GM23338 (cell line): ENCODE measurements around the gene ZNF275. TPM values are rescaled to one million over a fixed set of nuclear protein-coding genes. Genes with fewer than 3 reads are reported as not detected.

Experiments used
- ATAC-seq: fragments of 200-7000 bp; cut with Tn5 transposase; 3 replicates; pipeline ENCODE4 v1.9.1; 2020
- DNase-seq: peaks from one replicate; pipeline ENCODE4 v3.0.0-alpha.2; 2015; ENCODE audit warnings: low spot score
- H2AFZ ChIP-seq: fragments of 200-600 bp; sonication (generic); 2 replicates; pipeline ENCODE4 v1.8.0; 2016; ENCODE audit warnings: antibody characterized with exemption, mild to moderate bottlenecking, moderate library complexity
- H3F3A ChIP-seq: fragments of 200-600 bp; sonication (generic); replicated peaks from 2 replicates; pipeline ENCODE4 v1.8.0; 2017; ENCODE audit warnings: antibody characterized with exemption, mixed run types, low read depth
- H3K27ac ChIP-seq: fragments of 200-600 bp; sonication (generic); 2 replicates; pipeline ENCODE4 v1.6.1; 2016; ENCODE audit warnings: low read depth
- H3K27me3 ChIP-seq: fragments of 200-600 bp; sonication (generic); 2 replicates; pipeline ENCODE4 v1.8.0; 2016; ENCODE audit warnings: mild to moderate bottlenecking, mixed run types, moderate library complexity; ENCODE audit not compliant: insufficient read depth
- H3K36me3 ChIP-seq: fragments of 200-600 bp; sonication (generic); 2 replicates; pipeline ENCODE4 v1.8.0; 2016; ENCODE audit warnings: mild to moderate bottlenecking; ENCODE audit not compliant: insufficient read depth
- H3K4me1 ChIP-seq: fragments of 200-600 bp; sonication (generic); 2 replicates; pipeline ENCODE4 v1.8.0; 2016; ENCODE audit warnings: mild to moderate bottlenecking, moderate library complexity; ENCODE audit not compliant: insufficient read depth
- H3K4me2 ChIP-seq: fragments of 200-600 bp; sonication (generic); 2 replicates; pipeline ENCODE4 v1.7.1; 2017; ENCODE audit warnings: mixed run types
- H3K4me3 ChIP-seq: fragments of 200-600 bp; sonication (generic); 2 replicates; pipeline ENCODE4 v1.6.1; 2016; ENCODE audit warnings: mixed run types
- H3K79me2 ChIP-seq: fragments of 200-600 bp; sonication (generic); replicated peaks from 2 replicates; pipeline ENCODE4 v1.8.0; 2017; ENCODE audit warnings: mild to moderate bottlenecking; ENCODE audit not compliant: insufficient read depth
- H3K9me2 ChIP-seq: fragments of 200-600 bp; sonication (generic); 2 replicates; pipeline ENCODE4 v1.8.0; 2017; ENCODE audit not compliant: insufficient read depth
- H4K20me1 ChIP-seq: fragments of 200-600 bp; sonication (generic); replicated peaks from 2 replicates; pipeline ENCODE4 v1.8.0; 2017; ENCODE audit warnings: mild to moderate bottlenecking; ENCODE audit not compliant: insufficient read depth
- H3K27ac Mint-ChIP-seq: 2 replicates; pipeline ENCODE4 v1.8.0; 2020; ENCODE audit warnings: inconsistent platforms, mild to moderate bottlenecking, moderate library complexity, mixed read lengths
- H3K27me3 Mint-ChIP-seq: 3 replicates; pipeline ENCODE4 v1.8.0; 2022; ENCODE audit warnings: low read depth, mild to moderate bottlenecking, moderate library complexity, mixed read lengths, inconsistent platforms; ENCODE audit not compliant: insufficient read depth, poor library complexity
- H3K36me3 Mint-ChIP-seq: 3 replicates; pipeline ENCODE4 v1.8.0; 2021; ENCODE audit warnings: low read depth, mild to moderate bottlenecking, inconsistent platforms, moderate library complexity, mixed read lengths
- H3K4me1 Mint-ChIP-seq: 3 replicates; pipeline ENCODE4 v1.8.0; 2020; ENCODE audit warnings: mild to moderate bottlenecking, inconsistent platforms, mixed read lengths
- H3K4me3 Mint-ChIP-seq: 3 replicates; pipeline ENCODE4 v1.8.0; 2021; ENCODE audit warnings: moderate library complexity, mild to moderate bottlenecking, inconsistent platforms, mixed read lengths
- H3K9me3 Mint-ChIP-seq: 3 replicates; pipeline ENCODE4 v1.8.0; 2020; ENCODE audit warnings: moderate library complexity, mild to moderate bottlenecking, inconsistent platforms, mixed read lengths
- CREB1 ChIP-seq: fragments of 250-450 bp; sonication (Bioruptor Pico); IDR thresholded peaks from 2 replicates; pipeline ENCODE4 v1.5.0; 2020; ENCODE audit warnings: low read depth, mild to moderate bottlenecking, moderate library complexity
- EZH2 ChIP-seq: fragments of 200-600 bp; sonication (generic); IDR thresholded peaks from one replicate; pipeline ENCODE4 v1.8.0; 2017; ENCODE audit warnings: antibody characterized with exemption, mild to moderate bottlenecking, low read depth; ENCODE audit not compliant: unreplicated experiment
- EZH2phosphoT487 ChIP-seq: fragments of 200-600 bp; sonication (generic); IDR thresholded peaks from one replicate; pipeline ENCODE4 v1.8.1; 2018; ENCODE audit warnings: antibody characterized with exemption; ENCODE audit not compliant: unreplicated experiment
- NANOG ChIP-seq: IDR thresholded peaks from 2 replicates; pipeline ENCODE4 v1.6.1; 2016; ENCODE audit warnings: antibody characterized with exemption, borderline replicate concordance
- POLR2AphosphoS5 ChIP-seq: IDR thresholded peaks from 2 replicates; pipeline ENCODE4 v1.6.1; 2016; ENCODE audit warnings: antibody characterized with exemption, low read depth
- STAT1 ChIP-seq: IDR thresholded peaks from one replicate; pipeline ENCODE4 v1.6.1; 2016; ENCODE audit warnings: antibody characterized with exemption; ENCODE audit not compliant: unreplicated experiment
- ZNF114 ChIP-seq: fragments of 250-450 bp; sonication (Bioruptor Pico); IDR thresholded peaks from 2 replicates; pipeline ENCODE4 v1.5.0; 2020; ENCODE audit warnings: mild to moderate bottlenecking, moderate library complexity
- ZNF331 ChIP-seq: fragments of 250-450 bp; sonication (Bioruptor Pico); IDR thresholded peaks from 2 replicates; pipeline ENCODE4 v1.5.0; 2020; ENCODE audit warnings: low read depth, mild to moderate bottlenecking, moderate library complexity
- polyA plus RNA-seq: library from polyadenylated mRNA; unstranded; fragments of >200 nt; fragmentation: Nextera tagmentation; extraction: Ambion mirVana; gene quantifications from 2 replicates; pipeline ENCODE4 v1.2.1, GENCODE V29; 2016
- total RNA-seq: library from RNA; depleted of rRNA; stranded (reverse); fragments of >200 nt; shearing (Covaris generic); gene quantifications from 2 replicates; pipeline ENCODE4 v1.2.3, GENCODE V29; 2014
- TF ChIP-seq, protein P1 (sequence below), 2 experiments: fragments of 200-600 bp in 1 of 2; sonication (generic) in 1 of 2; conservative IDR thresholded peaks; 2 replicates each; pipeline versions ENCODE4 v1.5.1 to v1.6.1; 2016 to 2017; ENCODE audit warnings: antibody characterized with exemption in 2 of 2, low read depth in 2 of 2, mild to moderate bottlenecking in 2 of 2, moderate library complexity in 1 of 2
- TF ChIP-seq, protein P2 (sequence below): IDR thresholded peaks from 2 replicates; pipeline ENCODE4 v1.6.1; 2016; ENCODE audit warnings: antibody characterized with exemption

Gene ZNF275
- total and polyA plus RNA-seq, 2 experiments from 2014 or later = 3.2 to 12.3 TPM

DNA sequence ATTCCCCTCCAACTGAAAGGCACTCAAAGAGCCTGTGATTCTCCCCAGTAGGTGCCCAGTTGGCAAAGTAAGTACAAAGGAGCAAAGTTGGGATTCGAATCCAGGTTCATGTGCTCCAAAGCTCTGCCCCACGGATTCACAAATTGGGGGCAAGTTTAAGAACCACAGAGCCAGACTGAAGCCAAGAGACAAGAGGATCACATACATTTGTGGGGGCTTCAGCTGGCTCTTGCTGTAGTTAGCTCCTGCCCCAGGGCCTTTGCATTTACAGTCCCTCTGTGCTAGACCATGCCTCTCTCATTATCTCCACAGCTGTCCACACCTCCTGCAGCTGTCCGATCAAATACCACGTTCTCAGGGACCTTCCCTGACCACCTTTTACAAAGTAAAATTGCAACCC, 31.2 kb upstream of the ZNF275 start (continued):
- TF ChIP-seq ZNF114 = no peak
- TF ChIP-seq ZNF331 = no peak
- no peak for TF ChIP-seq STAT1
- no peak for TF ChIP-seq EZH2phosphoT487

DNA sequence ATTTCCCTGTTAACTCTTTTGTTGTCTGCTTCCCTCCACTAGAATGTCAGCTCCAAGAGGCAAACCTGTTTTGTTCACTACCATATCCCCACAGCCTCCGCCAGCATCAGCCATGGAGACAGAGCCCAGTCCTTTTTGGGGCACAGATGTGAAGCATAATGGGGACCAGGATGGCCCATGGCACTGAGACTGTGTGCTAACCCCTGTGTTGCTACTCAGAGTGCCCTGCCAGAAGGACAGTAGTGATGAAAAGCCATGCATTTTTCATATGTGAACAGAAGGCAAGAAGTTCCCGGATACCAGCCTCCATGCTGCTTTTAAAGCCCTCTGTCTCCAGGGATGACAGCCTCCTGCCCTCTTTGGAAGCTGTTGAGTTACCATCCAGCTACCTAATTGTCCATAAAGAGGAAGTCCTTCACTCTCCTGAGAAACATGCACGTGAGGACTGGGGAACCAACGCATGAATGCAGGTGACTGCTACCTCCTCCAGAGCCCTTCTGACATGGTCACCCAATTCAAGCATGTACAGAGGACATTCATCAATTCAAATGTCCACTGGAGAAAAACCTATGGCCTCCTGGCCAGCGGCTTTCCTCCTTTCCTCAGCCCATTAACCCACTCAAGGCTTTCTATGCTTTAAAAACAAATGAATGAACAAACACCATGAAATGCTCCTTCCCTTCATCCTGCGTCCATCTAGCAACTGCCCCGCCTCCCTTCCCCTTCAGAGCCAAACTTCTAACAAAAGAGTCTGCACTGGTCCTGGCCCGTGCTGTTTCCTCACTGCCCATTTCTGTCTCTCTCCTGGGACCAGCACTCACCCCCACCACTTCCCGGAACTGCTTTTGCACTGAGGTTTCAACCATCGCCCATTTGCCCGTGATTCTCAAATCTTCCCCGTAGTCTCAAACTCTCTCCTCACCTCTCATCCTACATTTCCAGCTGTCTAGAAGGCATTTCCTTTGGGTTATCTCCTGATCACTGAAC, 30.4 kb upstream of the ZNF275 start:
- Mint-ChIP-seq H3K9me3 (no peaks in the 10 kb centered on the region), H3K4me3 (no peak overlapping the region), H3K36me3 (no peaks in the 10 kb centered on the region), H3K27me3 (peaks cover 3% of the 10 kb centered on the region), H3K4me1 (no peaks in the 10 kb centered on the region), H3K27ac (no peak overlapping the region)
- no peak for TF ChIP-seq POLR2AphosphoS5
- TF ChIP-seq ZNF331 = no peak
- H3K4me2 ChIP-seq = no peak overlapping the region
- no peak overlapping the region for H3K4me3 ChIP-seq
- H3K36me3 ChIP-seq = no peaks in the 10 kb centered on the region
- no peak for ATAC-seq
- DNase-seq = no peak
- H2AFZ ChIP-seq = no peak overlapping the region
- no peak overlapping the region for H3K27ac ChIP-seq
- H3K4me1 ChIP-seq = no peaks in the 10 kb centered on the region
- no peaks in the 10 kb centered on the region for H4K20me1 ChIP-seq
- H3K27me3 ChIP-seq = no peaks in the 10 kb centered on the region
- H3K79me2 ChIP-seq = no peaks in the 10 kb centered on the region
- no peaks in the 10 kb centered on the region for H3K9me2 ChIP-seq
- H3F3A ChIP-seq = no peaks in the 10 kb centered on the region

DNA sequence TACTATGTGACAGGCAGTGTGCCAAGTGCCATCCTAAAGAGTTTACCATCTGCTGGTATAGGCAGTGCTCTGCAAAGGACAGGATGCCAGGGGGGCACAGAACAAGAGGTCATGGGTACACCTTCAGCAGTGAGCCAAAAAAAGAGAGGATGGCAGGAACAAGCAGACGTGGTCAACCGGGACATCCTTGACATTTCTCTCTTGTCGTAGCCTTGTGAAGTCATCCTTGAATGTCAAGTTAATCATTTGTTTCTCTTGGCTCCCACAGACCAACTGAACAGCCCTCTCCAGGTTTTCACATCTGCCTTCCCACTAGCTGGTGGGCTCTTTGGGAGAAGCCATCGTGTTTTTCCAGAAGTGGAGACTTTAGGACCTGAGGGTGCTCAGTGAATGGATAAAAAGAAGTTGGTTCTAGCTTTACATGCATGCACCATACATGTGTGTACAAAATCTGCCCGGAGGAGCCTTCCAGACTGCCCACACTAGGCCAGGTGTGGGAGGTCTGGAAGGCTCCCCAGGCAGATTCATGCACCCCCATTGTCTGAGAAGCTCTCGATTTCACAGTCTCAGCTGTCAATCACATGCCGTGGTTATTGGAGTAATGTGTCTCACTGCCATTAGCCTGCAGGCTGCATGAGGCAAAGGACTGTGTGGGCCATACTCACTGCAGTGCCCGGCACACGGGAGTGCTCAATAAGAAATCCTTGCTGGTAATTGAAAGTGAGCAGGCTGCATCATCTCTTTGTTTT, 28.8 kb upstream of the ZNF275 start:
- no peak overlapping the region for H3K27ac ChIP-seq
- H3K27me3 ChIP-seq = no peaks in the 10 kb centered on the region
- H3K36me3 ChIP-seq = no peaks in the 10 kb centered on the region
- H3K9me2 ChIP-seq = no peaks in the 10 kb centered on the region
- H3K4me3 ChIP-seq = no peak overlapping the region
- Mint-ChIP-seq H3K27ac (no peak overlapping the region), H3K4me3 (no peak overlapping the region), H3K27me3 (peaks cover 3% of the 10 kb centered on the region), H3K36me3 (no peaks in the 10 kb centered on the region), H3K4me1 (no peaks in the 10 kb centered on the region), H3K9me3 (no peaks in the 10 kb centered on the region)
- ATAC-seq (no peak), DNase-seq (no peak)
- no peaks in the 10 kb centered on the region for H4K20me1 ChIP-seq
- H3F3A ChIP-seq = no peaks in the 10 kb centered on the region
- H2AFZ ChIP-seq = no peak overlapping the region
- H3K4me2 ChIP-seq = no peak overlapping the region
- H3K79me2 ChIP-seq = no peaks in the 10 kb centered on the region
- no peaks in the 10 kb centered on the region for H3K4me1 ChIP-seq
- no peak for TF ChIP-seq CREB1 (CRISPR knock-in tag)
- no peak for TF ChIP-seq NANOG
- TF ChIP-seq ZNF331 = no peak
- TF ChIP-seq, protein P1, sequence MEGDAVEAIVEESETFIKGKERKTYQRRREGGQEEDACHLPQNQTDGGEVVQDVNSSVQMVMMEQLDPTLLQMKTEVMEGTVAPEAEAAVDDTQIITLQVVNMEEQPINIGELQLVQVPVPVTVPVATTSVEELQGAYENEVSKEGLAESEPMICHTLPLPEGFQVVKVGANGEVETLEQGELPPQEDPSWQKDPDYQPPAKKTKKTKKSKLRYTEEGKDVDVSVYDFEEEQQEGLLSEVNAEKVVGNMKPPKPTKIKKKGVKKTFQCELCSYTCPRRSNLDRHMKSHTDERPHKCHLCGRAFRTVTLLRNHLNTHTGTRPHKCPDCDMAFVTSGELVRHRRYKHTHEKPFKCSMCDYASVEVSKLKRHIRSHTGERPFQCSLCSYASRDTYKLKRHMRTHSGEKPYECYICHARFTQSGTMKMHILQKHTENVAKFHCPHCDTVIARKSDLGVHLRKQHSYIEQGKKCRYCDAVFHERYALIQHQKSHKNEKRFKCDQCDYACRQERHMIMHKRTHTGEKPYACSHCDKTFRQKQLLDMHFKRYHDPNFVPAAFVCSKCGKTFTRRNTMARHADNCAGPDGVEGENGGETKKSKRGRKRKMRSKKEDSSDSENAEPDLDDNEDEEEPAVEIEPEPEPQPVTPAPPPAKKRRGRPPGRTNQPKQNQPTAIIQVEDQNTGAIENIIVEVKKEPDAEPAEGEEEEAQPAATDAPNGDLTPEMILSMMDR (conservative IDR thresholded peaks at IDR 0.05; ENCODE audit: low read depth in 2 of 2) = no peak
- TF ChIP-seq EZH2 = no peak
- TF ChIP-seq, protein P2, sequence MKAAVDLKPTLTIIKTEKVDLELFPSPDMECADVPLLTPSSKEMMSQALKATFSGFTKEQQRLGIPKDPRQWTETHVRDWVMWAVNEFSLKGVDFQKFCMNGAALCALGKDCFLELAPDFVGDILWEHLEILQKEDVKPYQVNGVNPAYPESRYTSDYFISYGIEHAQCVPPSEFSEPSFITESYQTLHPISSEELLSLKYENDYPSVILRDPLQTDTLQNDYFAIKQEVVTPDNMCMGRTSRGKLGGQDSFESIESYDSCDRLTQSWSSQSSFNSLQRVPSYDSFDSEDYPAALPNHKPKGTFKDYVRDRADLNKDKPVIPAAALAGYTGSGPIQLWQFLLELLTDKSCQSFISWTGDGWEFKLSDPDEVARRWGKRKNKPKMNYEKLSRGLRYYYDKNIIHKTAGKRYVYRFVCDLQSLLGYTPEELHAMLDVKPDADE = no peak
- no peak for TF ChIP-seq EZH2phosphoT487
